HEK293 (cell line): ENCODE data around the gene MLLT3.

Source experiments
- CTCF ChIA-PET: fragments of 350-600 bp; formaldehyde crosslinking; extraction: SDS; loops from one replicate; lab custom pipeline; 2021; ENCODE audit warnings: antibody characterized with exemption; lab: Yijun Ruan, JAX
- POLR2A ChIA-PET: fragments of 300-600 bp; formaldehyde crosslinking; extraction: SDS; loops from one replicate; lab custom pipeline; 2020; ENCODE audit warnings: antibody characterized with exemption, inconsistent platforms; lab: Yijun Ruan, JAX
- H3K27ac ChIP-seq: fragments of 200-500 bp; sonication (Bioruptor generic); 2 replicates; pipeline ENCODE4 v1.5.1; 2014; ENCODE audit warnings: low read depth, low read length, control low read depth, inconsistent platforms; ENCODE audit errors: extremely low read depth
- H3K36me3 ChIP-seq, 2 experiments: fragments of 200-500 bp in 1 of 2; sonication (Bioruptor generic) in 1 of 2; 1 replicate in 1 of 2; 2 replicates in 1 of 2; pipeline ENCODE4 v1.5.1; 2014 to 2017; ENCODE audit warnings: inconsistent platforms in 2 of 2, low read length in 2 of 2; ENCODE audit not compliant: control insufficient read depth in 2 of 2, insufficient read depth in 1 of 2
- H3K4me1 ChIP-seq: fragments of 200-500 bp; sonication (Bioruptor generic); 2 replicates; pipeline ENCODE4 v1.5.1; 2014; ENCODE audit warnings: mild to moderate bottlenecking, low read length, inconsistent platforms; ENCODE audit not compliant: control insufficient read depth, insufficient read depth
- H3K4me3 ChIP-seq: 2 replicates; pipeline ENCODE4 v1.5.1; 2011; ENCODE audit warnings: low read depth, mild to moderate bottlenecking, control low read depth, low read length, moderate library complexity
- H3K9me3 ChIP-seq: fragments of 200-500 bp; sonication (Bioruptor generic); 2 replicates; pipeline ENCODE4 v1.5.1; 2014; ENCODE audit warnings: low read depth, low read length, inconsistent platforms; ENCODE audit not compliant: control insufficient read depth, insufficient read depth
- GLIS2 ChIP-seq: fragments of 450-650 bp; formaldehyde crosslinking; IDR thresholded peaks from 2 replicates; pipeline ENCODE4 v1.5.1; 2016; ENCODE audit warnings: missing biosample characterization, missing genetic modification characterization
- HOXA7 ChIP-seq: sonication (generic); formaldehyde crosslinking; IDR thresholded peaks from 2 replicates; pipeline ENCODE4 v1.8.1; 2022; ENCODE audit warnings: missing genetic modification reagents, borderline replicate concordance
- HOXD13 ChIP-seq: sonication (generic); formaldehyde crosslinking; IDR thresholded peaks from 2 replicates; pipeline ENCODE4 v1.8.0; 2022; ENCODE audit warnings: missing genetic modification reagents, borderline replicate concordance
- IKZF3 ChIP-seq: fragments of 450-650 bp; IDR thresholded peaks from 2 replicates; pipeline ENCODE4 v1.5.0; 2018; ENCODE audit warnings: missing biosample characterization, mild to moderate bottlenecking, missing genetic modification characterization, moderate library complexity
- KLF1 ChIP-seq: fragments of 450-650 bp; formaldehyde crosslinking; IDR thresholded peaks from 2 replicates; pipeline ENCODE4 v1.5.1; 2016; ENCODE audit warnings: missing biosample characterization, missing genetic modification characterization
- PATZ1 ChIP-seq: fragments of 450-650 bp; formaldehyde crosslinking; IDR thresholded peaks from 2 replicates; pipeline ENCODE4 v1.5.1; 2016; ENCODE audit warnings: missing biosample characterization, missing genetic modification characterization
- PRDM10 ChIP-seq: fragments of 450-650 bp; formaldehyde crosslinking; IDR thresholded peaks from 2 replicates; pipeline ENCODE4 v1.5.1; 2016; ENCODE audit warnings: missing biosample characterization, missing genetic modification characterization
- ZBTB48 ChIP-seq: fragments of 450-650 bp; formaldehyde crosslinking; IDR thresholded peaks from 2 replicates; pipeline ENCODE4 v1.5.1; 2016; ENCODE audit warnings: missing biosample characterization, missing genetic modification characterization
- ZEB2 ChIP-seq: fragments of 450-650 bp; formaldehyde crosslinking; IDR thresholded peaks from 2 replicates; pipeline ENCODE4 v1.5.1; 2016; ENCODE audit warnings: missing biosample characterization, missing genetic modification characterization
- ZFHX2 ChIP-seq: fragments of 450-650 bp; formaldehyde crosslinking; conservative IDR thresholded peaks from 2 replicates; pipeline ENCODE4 v1.5.1; 2016; ENCODE audit warnings: missing biosample characterization, missing genetic modification characterization
- ZNF10 ChIP-seq: fragments of 450-650 bp; formaldehyde crosslinking; IDR thresholded peaks from 2 replicates; pipeline ENCODE4 v1.5.1; 2017; ENCODE audit warnings: missing biosample characterization, missing genetic modification characterization
- ZNF184 ChIP-seq: fragments of 450-650 bp; IDR thresholded peaks from 2 replicates; pipeline ENCODE4 v1.5.1; 2018; ENCODE audit warnings: missing biosample characterization, mild to moderate bottlenecking, missing genetic modification characterization
- ZNF335 ChIP-seq: fragments of 450-650 bp; formaldehyde crosslinking; conservative IDR thresholded peaks from 2 replicates; pipeline ENCODE4 v1.5.1; 2016; ENCODE audit warnings: missing biosample characterization, missing genetic modification characterization
- ZNF501 ChIP-seq: fragments of 450-650 bp; formaldehyde crosslinking; IDR thresholded peaks from 2 replicates; pipeline ENCODE4 v1.5.1; 2016; ENCODE audit warnings: missing biosample characterization, missing genetic modification characterization
- ZNF626 ChIP-seq: fragments of 450-650 bp; sonication (Bioruptor Pico); formaldehyde crosslinking; IDR thresholded peaks from 2 replicates; pipeline ENCODE4 v1.5.1; 2018; ENCODE audit warnings: missing biosample characterization, missing genetic modification characterization, inconsistent platforms
- ZNF660 ChIP-seq: fragments of 450-650 bp; IDR thresholded peaks from 2 replicates; pipeline ENCODE4 v1.5.1; 2018; ENCODE audit warnings: missing biosample characterization, mild to moderate bottlenecking, missing genetic modification characterization
- ZNF707 ChIP-seq: fragments of 450-650 bp; formaldehyde crosslinking; IDR thresholded peaks from 2 replicates; pipeline ENCODE4 v1.5.1; 2016; ENCODE audit warnings: missing biosample characterization, missing genetic modification characterization
- ZNF791 ChIP-seq: fragments of 450-650 bp; formaldehyde crosslinking; IDR thresholded peaks from 2 replicates; pipeline ENCODE4 v1.5.1; 2016; ENCODE audit warnings: missing biosample characterization, missing genetic modification characterization
- TF ChIP-seq, protein P1 (sequence below): fragments of 450-650 bp; formaldehyde crosslinking; conservative IDR thresholded peaks from 2 replicates; pipeline ENCODE4 v1.5.1; 2016; ENCODE audit warnings: low read depth, missing biosample characterization, missing genetic modification characterization
- TF ChIP-seq, protein P2 (sequence below): fragments of 450-650 bp; formaldehyde crosslinking; IDR thresholded peaks from 2 replicates; pipeline ENCODE4 v1.5.1; 2016; ENCODE audit warnings: missing biosample characterization, missing genetic modification characterization
- TF ChIP-seq, protein P3 (sequence below): fragments of 450-650 bp; formaldehyde crosslinking; IDR thresholded peaks from 2 replicates; pipeline ENCODE4 v1.5.1; 2017; ENCODE audit warnings: missing biosample characterization, mild to moderate bottlenecking, missing genetic modification characterization, moderate library complexity

Gene MLLT3

GRCh38 chr9:20658246-20658667, 36.0 kb upstream of the MLLT3 start (continued):
- TF ChIP-seq PATZ1 (tag by site-specific recombination) (peak; percentile 30; the same call in 1 of the 2 replicates), ZNF335 (tag by site-specific recombination) (peak; percentile 48), ZNF501 (tag by site-specific recombination) (0 out of 2 replicates have a peak, but pooled peaks have one; percentile 37), GLIS2 (tag by site-specific recombination) (0 out of 2 replicates have a peak, but pooled peaks have one; percentile 11), ZFHX2 (peak; percentile 43), PRDM10 (tag by site-specific recombination) (peak; percentile 75), ZBTB48 (peak; percentile 65; the same call in 1 of the 2 replicates)
- TF ChIP-seq, protein P1, sequence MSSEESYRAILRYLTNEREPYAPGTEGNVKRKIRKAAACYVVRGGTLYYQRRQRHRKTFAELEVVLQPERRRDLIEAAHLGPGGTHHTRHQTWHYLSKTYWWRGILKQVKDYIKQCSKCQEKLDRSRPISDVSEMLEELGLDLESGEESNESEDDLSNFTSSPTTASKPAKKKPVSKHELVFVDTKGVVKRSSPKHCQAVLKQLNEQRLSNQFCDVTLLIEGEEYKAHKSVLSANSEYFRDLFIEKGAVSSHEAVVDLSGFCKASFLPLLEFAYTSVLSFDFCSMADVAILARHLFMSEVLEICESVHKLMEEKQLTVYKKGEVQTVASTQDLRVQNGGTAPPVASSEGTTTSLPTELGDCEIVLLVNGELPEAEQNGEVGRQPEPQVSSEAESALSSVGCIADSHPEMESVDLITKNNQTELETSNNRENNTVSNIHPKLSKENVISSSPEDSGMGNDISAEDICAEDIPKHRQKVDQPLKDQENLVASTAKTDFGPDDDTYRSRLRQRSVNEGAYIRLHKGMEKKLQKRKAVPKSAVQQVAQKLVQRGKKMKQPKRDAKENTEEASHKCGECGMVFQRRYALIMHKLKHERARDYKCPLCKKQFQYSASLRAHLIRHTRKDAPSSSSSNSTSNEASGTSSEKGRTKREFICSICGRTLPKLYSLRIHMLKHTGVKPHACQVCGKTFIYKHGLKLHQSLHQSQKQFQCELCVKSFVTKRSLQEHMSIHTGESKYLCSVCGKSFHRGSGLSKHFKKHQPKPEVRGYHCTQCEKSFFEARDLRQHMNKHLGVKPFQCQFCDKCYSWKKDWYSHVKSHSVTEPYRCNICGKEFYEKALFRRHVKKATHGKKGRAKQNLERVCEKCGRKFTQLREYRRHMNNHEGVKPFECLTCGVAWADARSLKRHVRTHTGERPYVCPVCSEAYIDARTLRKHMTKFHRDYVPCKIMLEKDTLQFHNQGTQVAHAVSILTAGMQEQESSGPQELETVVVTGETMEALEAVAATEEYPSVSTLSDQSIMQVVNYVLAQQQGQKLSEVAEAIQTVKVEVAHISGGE (tag by site-specific recombination): 0 out of 2 replicates have a peak, but pooled peaks have one; percentile 42

- Histone ChIP-seq H3K9me3 (no peaks in the 10 kb centered on the region), H3K4me1 (no peaks in the 10 kb centered on the region), H3K4me3 (no peak overlapping the region), H3K36me3 (no peaks in the 10 kb centered on the region)
- CTCF ChIA-PET: interaction anchor here (1.2 to 1.5 kb wide), 2 partner anchors 11 to 27 kb away, joined by 3 to 5 read pairs; no protein-coding TSS in a partner anchor
- TF ChIP-seq, protein P2, sequence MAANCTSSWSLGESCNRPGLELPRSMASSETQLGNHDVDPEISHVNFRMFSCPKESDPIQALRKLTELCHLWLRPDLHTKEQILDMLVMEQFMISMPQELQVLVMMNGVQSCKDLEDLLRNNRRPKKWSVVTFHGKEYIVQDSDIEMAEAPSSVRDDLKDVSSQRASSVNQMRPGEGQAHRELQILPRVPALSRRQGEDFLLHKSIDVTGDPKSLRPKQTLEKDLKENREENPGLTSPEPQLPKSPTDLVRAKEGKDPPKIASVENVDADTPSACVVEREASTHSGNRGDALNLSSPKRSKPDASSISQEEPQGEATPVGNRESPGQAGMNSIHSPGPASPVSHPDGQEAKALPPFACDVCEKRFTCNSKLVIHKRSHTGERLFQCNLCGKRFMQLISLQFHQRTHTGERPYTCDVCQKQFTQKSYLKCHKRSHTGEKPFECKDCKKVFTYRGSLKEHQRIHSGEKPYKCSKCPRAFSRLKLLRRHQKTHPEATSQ (tag by site-specific recombination): no peak
- TF ChIP-seq ZEB2 (tag by site-specific recombination) (no peak), ZNF10 (no peak)
- TF ChIP-seq, all 188 proteins: peak for 0
- POLR2A ChIA-PET: no interaction called here
- H3K27ac ChIP-seq: no peak overlapping the region
These were observed 29.6 kb upstream of the MLLT3 start for GRCh38 chr9:20651939-20652338.

- Histone ChIP-seq H3K4me3 (no peak overlapping the region), H3K4me1 (no peaks in the 10 kb centered on the region), H3K27ac (no peak overlapping the region), H3K9me3 (no peaks in the 10 kb centered on the region), H3K36me3 (no peaks in the 10 kb centered on the region)
- CTCF ChIA-PET: interaction anchor here (0.7 to 1.5 kb wide), 2 partner anchors 26 to 33 kb away, joined by 3 to 5 read pairs; partner anchors contain the start of gene FOCAD
- POLR2A ChIA-PET: no interaction called here
- TF ChIP-seq ZNF660 (tag by site-specific recombination) (no peak), ZNF626 (tag by site-specific recombination) (no peak), GLIS2 (tag by site-specific recombination) (no peak), HOXD13 (CRISPR knock-in tag) (no peak), ZNF184 (tag by site-specific recombination) (no peak), HOXA7 (CRISPR knock-in tag) (no peak), KLF1 (tag by site-specific recombination) (no peak), ZNF707 (tag by site-specific recombination) (no peak), IKZF3 (tag by site-specific recombination) (no peak), ZNF791 (no peak)
- TF ChIP-seq, protein P3, sequence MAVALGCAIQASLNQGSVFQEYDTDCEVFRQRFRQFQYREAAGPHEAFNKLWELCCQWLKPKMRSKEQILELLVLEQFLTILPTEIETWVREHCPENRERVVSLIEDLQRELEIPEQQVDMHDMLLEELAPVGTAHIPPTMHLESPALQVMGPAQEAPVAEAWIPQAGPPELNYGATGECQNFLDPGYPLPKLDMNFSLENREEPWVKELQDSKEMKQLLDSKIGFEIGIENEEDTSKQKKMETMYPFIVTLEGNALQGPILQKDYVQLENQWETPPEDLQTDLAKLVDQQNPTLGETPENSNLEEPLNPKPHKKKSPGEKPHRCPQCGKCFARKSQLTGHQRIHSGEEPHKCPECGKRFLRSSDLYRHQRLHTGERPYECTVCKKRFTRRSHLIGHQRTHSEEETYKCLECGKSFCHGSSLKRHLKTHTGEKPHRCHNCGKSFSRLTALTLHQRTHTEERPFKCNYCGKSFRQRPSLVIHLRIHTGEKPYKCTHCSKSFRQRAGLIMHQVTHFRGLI (tag by site-specific recombination): no peak
These were observed 28.5 kb upstream of the MLLT3 start for GRCh38 chr9:20650750-20651299.
